Stimulated activated naive CD4-positive, alpha-beta T cell (primary cell): ENCODE results near the gene SPRR2F.
"Not testable (repeated sequence)": the region's sequence is repeated elsewhere in the genome, so short reads cannot be mapped to it uniquely, and the experiment has no call there.

Experiments
- DNase-seq, 6 experiments: peaks; one replicate each; lab custom pipeline; 2025; lab: John Stamatoyannopoulos, UW

SPRR2F gene

GRCh38 chr1:153113416-153113815, at the start of gene SPRR2F:
TSS of gene SPRR2F (minus strand) at chr1:153113516. CDS start at chr1:153112733, 783 bp downstream.
- DNase-seq = no peak

- no peak for DNase-seq
Measured at GRCh38 chr1:153155541-153155940, 42.2 kb upstream of the SPRR2F start.

- no peak for DNase-seq
Measured at GRCh38 chr1:153152481-153152880, 39.2 kb upstream of the SPRR2F start.

- DNase-seq = no peak
Measured at GRCh38 chr1:153150846-153151245, 37.5 kb upstream of the SPRR2F start, which contains the start of gene SPRR2G. TSS of gene SPRR2G (minus strand) at chr1:153150890. CDS start at chr1:153150110, 780 bp downstream.

- DNase-seq = no peak
Measured at GRCh38 chr1:153141377-153141776, 28.1 kb upstream of the SPRR2F start.

GRCh38 chr1:153140484-153140883, 27.2 kb upstream of the SPRR2F start:
- DNase-seq = no peak

GRCh38 chr1:153133743-153134142, 20.4 kb upstream of the SPRR2F start:
- DNase-seq = no peak

GRCh38 chr1:153133267-153133666, 20.0 kb upstream of the SPRR2F start:
- DNase-seq = no peak

GRCh38 chr1:153128688-153129087, 15.4 kb upstream of the SPRR2F start:
- not testable (repeated sequence) for DNase-seq

- DNase-seq = no peak
Measured at GRCh38 chr1:153127296-153127695, 14.0 kb upstream of the SPRR2F start.

GRCh38 chr1:153125536-153125935, 12.2 kb upstream of the SPRR2F start:
- DNase-seq = no peak

- not testable (repeated sequence) for DNase-seq
Measured at GRCh38 chr1:153123793-153124192, 10.5 kb upstream of the SPRR2F start.

GRCh38 chr1:153122831-153123421, 9.6 kb upstream of the SPRR2F start:
- DNase-seq = no peak

GRCh38 chr1:153120945-153121344, 7.6 kb upstream of the SPRR2F start:
- DNase-seq = no peak

- DNase-seq = no peak
Measured at GRCh38 chr1:153119491-153119971, 6.2 kb upstream of the SPRR2F start.

GRCh38 chr1:153115264-153115663, 1.9 kb upstream of the SPRR2F start:
- DNase-seq = not testable (repeated sequence)

GRCh38 chr1:153112454-153112853, 862 bp downstream of the SPRR2F start:
- DNase-seq = not testable (repeated sequence)

GRCh38 chr1:153100245-153100644, 13.1 kb downstream of the SPRR2F start:
- DNase-seq = no peak

GRCh38 chr1:153099461-153100045, 13.8 kb downstream of the SPRR2F start:
- no peak for DNase-seq

GRCh38 chr1:153095764-153096163, 17.6 kb downstream of the SPRR2F start:
- no peak for DNase-seq

- DNase-seq = no peak
Measured at GRCh38 chr1:153094426-153094825, 18.9 kb downstream of the SPRR2F start, which contains the start of gene SPRR2E. TSS of gene SPRR2E (minus strand) at chr1:153094526. CDS start at chr1:153093751, 775 bp downstream.

GRCh38 chr1:153087652-153088051, 25.7 kb downstream of the SPRR2F start:
- DNase-seq = no peak

GRCh38 chr1:153081736-153082135, 31.6 kb downstream of the SPRR2F start:
- no peak for DNase-seq
